CD4-positive, CD25-positive, alpha-beta regulatory T cell (primary cell): Measurements from ENCODE around the gene CD3E. TPM values are rescaled to one million over a fixed set of nuclear protein-coding genes. Genes with fewer than 3 reads are reported as not detected.
A peak's percentile ranks its signal among the peaks of the same experiment; 100 is the strongest.

Experiments used
- ATAC-seq, 2 donors: fragments of 150-1000 bp; cut with Tn5 transposase; one replicate each; pipeline ENCODE4 v1.10.0; 2021; ENCODE audit warnings: low read depth in 2 of 2, moderate number of reproducible peaks in 2 of 2, moderate library complexity in 1 of 2
- DNase-seq, 3 donors: peaks; one replicate each; pipeline versions ENCODE4 v3.0.0 to v3.0.0-alpha.2; 2012 to 2022; ENCODE audit warnings: mixed read lengths in 1 of 3
- H3K27ac ChIP-seq: one replicate; pipeline ENCODE4 v1.7.0; 2013; ENCODE audit warnings: mild to moderate bottlenecking, low read length; ENCODE audit not compliant: insufficient read depth, poor library complexity, severe bottlenecking
- H3K27me3 ChIP-seq: one replicate; pipeline ENCODE4 v1.7.0; 2013; ENCODE audit warnings: low read length; ENCODE audit not compliant: control insufficient read depth, insufficient read depth
- H3K36me3 ChIP-seq: one replicate; pipeline ENCODE4 v1.7.0; 2013; ENCODE audit warnings: mild to moderate bottlenecking, low read length, moderate library complexity; ENCODE audit not compliant: control insufficient read depth, insufficient read depth
- H3K4me1 ChIP-seq: 2 replicates; pipeline ENCODE4 v1.7.0; 2013; ENCODE audit warnings: mild to moderate bottlenecking, low read length; ENCODE audit not compliant: insufficient read depth, control insufficient read depth, poor library complexity, severe bottlenecking
- H3K4me3 ChIP-seq: one replicate; pipeline ENCODE4 v1.7.0; 2013; ENCODE audit warnings: low read depth, mild to moderate bottlenecking, low read length, moderate library complexity
- H3K9me3 ChIP-seq, 2 experiments: 1 replicate in 1 of 2; 2 replicates in 1 of 2; pipeline ENCODE4 v1.7.0; 2013; ENCODE audit warnings: low read length in 2 of 2, mild to moderate bottlenecking in 1 of 2, moderate library complexity in 1 of 2; ENCODE audit not compliant: control insufficient read depth in 2 of 2
- H3K27ac Mint-ChIP-seq, 3 donors: one replicate each; pipeline ENCODE4 v1.8.0; 2020 to 2022; ENCODE audit warnings: mild to moderate bottlenecking in 3 of 3, mixed read lengths in 3 of 3, moderate library complexity in 2 of 3
- H3K27me3 Mint-ChIP-seq: one replicate; pipeline ENCODE4 v1.8.0; 2022; ENCODE audit warnings: mild to moderate bottlenecking, mixed read lengths
- H3K36me3 Mint-ChIP-seq: one replicate; pipeline ENCODE4 v1.8.0; 2020; ENCODE audit warnings: mixed read lengths
- H3K4me1 Mint-ChIP-seq, 4 donors: one replicate each; pipeline ENCODE4 v1.8.0; 2020 to 2022; ENCODE audit warnings: mixed read lengths in 4 of 4, mild to moderate bottlenecking in 1 of 4
- H3K4me3 Mint-ChIP-seq, 4 donors: one replicate each; pipeline ENCODE4 v1.8.0; 2020 to 2022; ENCODE audit warnings: mild to moderate bottlenecking in 4 of 4, mixed read lengths in 4 of 4, moderate library complexity in 3 of 4
- H3K9me3 Mint-ChIP-seq, 7 donors: one replicate each; pipeline ENCODE4 v1.8.0; 2020 to 2022; ENCODE audit warnings: mixed read lengths in 7 of 7, mild to moderate bottlenecking in 3 of 7, moderate library complexity in 2 of 7
- polyA plus RNA-seq, 4 donors: library from polyadenylated mRNA; unstranded; fragments of 300-500 nt; fragmentation: Illumina TruSeq; gene quantifications; one replicate each; pipeline ENCODE4 v1.2.3, GENCODE V29; 2021
- total RNA-seq: library from RNA; stranded (reverse); gene quantifications from one replicate; pipeline ENCODE4 v1.2.3, GENCODE V29; 2022

Gene CD3E
- total and polyA plus RNA-seq, 5 donors from 2014 or later = 585 to 823 (median 751) TPM

GRCh38 chr11:118325283-118325682 is 20.8 kb downstream of the CD3E start:
- H3K27ac Mint-ChIP-seq = peak overlapping the region in 2 of 3 donors; percentile 39 to 87

GRCh38 chr11:118328745-118329144 is 24.2 kb downstream of the CD3E start:
- H3K9me3 Mint-ChIP-seq = no peaks in the 10 kb centered on the region
- peaks cover 12% of the 10 kb centered on the region for H3K36me3 Mint-ChIP-seq
- no peaks in the 10 kb centered on the region for H3K27me3 Mint-ChIP-seq
- H3K27me3 ChIP-seq = no peaks in the 10 kb centered on the region
- H3K9me3 ChIP-seq = no peaks in the 10 kb centered on the region
- H3K36me3 ChIP-seq = no peaks in the 10 kb centered on the region
- peaks cover 9% of the 10 kb centered on the region for H3K4me1 ChIP-seq
- no peak overlapping the region for H3K27ac ChIP-seq
- no peak for ATAC-seq
- peak overlapping the region in 1 of 4 donors; percentile 75 for H3K4me3 Mint-ChIP-seq
- DNase-seq = no peak
- H3K4me1 Mint-ChIP-seq = peaks cover 6 to 35% (median 17%) of the 10 kb centered on the region in 4 donors
- H3K4me3 ChIP-seq = no peak overlapping the region
- H3K27ac Mint-ChIP-seq = peak overlapping the region in 2 of 3 donors; percentile 39 to 83

More at GRCh38 chr11:118325283-118325682, 20.8 kb downstream of the CD3E start:
- H3K4me3 Mint-ChIP-seq = peak overlapping the region in 1 of 4 donors; percentile 42
- DNase-seq = no peak
- H3K27me3 Mint-ChIP-seq = no peaks in the 10 kb centered on the region
- no peak overlapping the region for H3K4me3 ChIP-seq
- peaks cover 24% of the 10 kb centered on the region for H3K36me3 Mint-ChIP-seq
- no peaks in the 10 kb centered on the region for H3K36me3 ChIP-seq
- H3K9me3 Mint-ChIP-seq = no peaks in the 10 kb centered on the region
- H3K27ac ChIP-seq = no peak overlapping the region
- no peak for ATAC-seq
- no peaks in the 10 kb centered on the region for H3K9me3 ChIP-seq
- peaks cover 17% of the 10 kb centered on the region for H3K4me1 ChIP-seq
- H3K4me1 Mint-ChIP-seq = peaks cover 20 to 54% (median 27%) of the 10 kb centered on the region in 4 donors
- no peaks in the 10 kb centered on the region for H3K27me3 ChIP-seq

- peak overlapping the region; percentile 48 to 82 (median 62) for H3K4me3 Mint-ChIP-seq
- peak overlapping the region; percentile 85 to 98 (median 91) for H3K27ac Mint-ChIP-seq
- H3K4me1 ChIP-seq = peaks cover 52% of the 10 kb centered on the region
- DNase-seq (peak in 2 of 3 donors; percentile 56 to 65), ATAC-seq (peak; percentile 34 to 46)
- no peaks in the 10 kb centered on the region for H3K27me3 Mint-ChIP-seq
- peak overlapping the region; percentile 58 for H3K4me3 ChIP-seq
- peaks cover 21% of the 10 kb centered on the region for H3K36me3 Mint-ChIP-seq
- H3K27me3 ChIP-seq = no peaks in the 10 kb centered on the region
- peak overlapping the region; percentile 91 for H3K27ac ChIP-seq
- peaks cover 5 to 63% (median 39%) of the 10 kb centered on the region in 4 donors for H3K4me1 Mint-ChIP-seq
- no peaks in the 10 kb centered on the region for H3K9me3 Mint-ChIP-seq
- peaks cover 21% of the 10 kb centered on the region for H3K36me3 ChIP-seq
- no peaks in the 10 kb centered on the region for H3K9me3 ChIP-seq
These were observed 30.2 kb downstream of the CD3E start for GRCh38 chr11:118334745-118335144.

- Histone ChIP-seq H3K36me3 (peaks cover 24% of the 10 kb centered on the region), H3K9me3 (no peaks in the 10 kb centered on the region), H3K27me3 (no peaks in the 10 kb centered on the region), H3K4me1 (peaks cover 75% of the 10 kb centered on the region), H3K27ac (peak overlapping the region; percentile 91), H3K4me3 (peak overlapping the region; percentile 100)
- Mint-ChIP-seq H3K4me1 (peaks cover 5 to 68% (median 40%) of the 10 kb centered on the region in 4 donors), H3K27me3 (no peaks in the 10 kb centered on the region), H3K36me3 (peaks cover 41% of the 10 kb centered on the region), H3K4me3 (peak overlapping the region; percentile 92 to 99 (median 98)), H3K9me3 (no peaks in the 10 kb centered on the region), H3K27ac (peak overlapping the region; percentile 98 to 100 (median 100))
- DNase-seq = peak; percentile 81 to 89 (median 88)
- ATAC-seq = peak; percentile 55 to 58
These were observed 34.1 kb downstream of the CD3E start for GRCh38 chr11:118338637-118339061.

- peaks cover 24% of the 10 kb centered on the region for H3K36me3 ChIP-seq
- Mint-ChIP-seq H3K27me3 (no peaks in the 10 kb centered on the region), H3K4me1 (peaks cover 10 to 68% (median 43%) of the 10 kb centered on the region in 4 donors), H3K9me3 (no peaks in the 10 kb centered on the region), H3K4me3 (peak overlapping the region; percentile 92 to 99 (median 98)), H3K27ac (peak overlapping the region; percentile 98 to 100 (median 100)), H3K36me3 (peaks cover 41% of the 10 kb centered on the region)
- DNase-seq (peak in 2 of 3 donors; percentile 42 to 53), ATAC-seq (no peak)
- H3K27ac ChIP-seq = peak overlapping the region; percentile 91
- peak overlapping the region; percentile 100 for H3K4me3 ChIP-seq
- peaks cover 74% of the 10 kb centered on the region for H3K4me1 ChIP-seq
- H3K9me3 ChIP-seq = no peaks in the 10 kb centered on the region
- H3K27me3 ChIP-seq = no peaks in the 10 kb centered on the region
These were observed 34.9 kb downstream of the CD3E start for GRCh38 chr11:118339281-118339961.

GRCh38 chr11:118340449-118340848 is 35.9 kb downstream of the CD3E start:
- H3K9me3 ChIP-seq = no peaks in the 10 kb centered on the region
- Mint-ChIP-seq H3K36me3 (peaks cover 50% of the 10 kb centered on the region), H3K4me1 (peaks cover 8 to 65% (median 39%) of the 10 kb centered on the region in 4 donors), H3K9me3 (no peaks in the 10 kb centered on the region), H3K27me3 (no peaks in the 10 kb centered on the region), H3K4me3 (peak overlapping the region; percentile 92 to 99 (median 98)), H3K27ac (peak overlapping the region; percentile 98 to 100 (median 100))
- DNase-seq (peak in 1 of 3 donors; percentile 34), ATAC-seq (no peak)
- H3K27me3 ChIP-seq = no peaks in the 10 kb centered on the region
- peak overlapping the region; percentile 91 for H3K27ac ChIP-seq
- H3K36me3 ChIP-seq = peaks cover 24% of the 10 kb centered on the region
- peak overlapping the region; percentile 100 for H3K4me3 ChIP-seq
- H3K4me1 ChIP-seq = peaks cover 70% of the 10 kb centered on the region

GRCh38 chr11:118341261-118341660 is 36.7 kb downstream of the CD3E start:
- Histone ChIP-seq H3K27ac (peak overlapping the region; percentile 91), H3K36me3 (peaks cover 24% of the 10 kb centered on the region), H3K9me3 (no peaks in the 10 kb centered on the region), H3K27me3 (no peaks in the 10 kb centered on the region), H3K4me1 (peaks cover 69% of the 10 kb centered on the region), H3K4me3 (peak overlapping the region; percentile 100)
- DNase-seq (no peak), ATAC-seq (no peak)
- Mint-ChIP-seq H3K36me3 (peaks cover 55% of the 10 kb centered on the region), H3K4me1 (peaks cover 11 to 67% (median 41%) of the 10 kb centered on the region in 4 donors), H3K27me3 (no peaks in the 10 kb centered on the region), H3K27ac (peak overlapping the region; percentile 98 to 100 (median 100)), H3K4me3 (peak overlapping the region; percentile 92 to 99 (median 98)), H3K9me3 (no peaks in the 10 kb centered on the region)
